Fibroblast of lung (primary cell): ENCODE results near the gene CFAP57. TPM values are rescaled to one million over a fixed set of nuclear protein-coding genes. Genes with fewer than 3 reads are reported as not detected.

ENCODE experiments used
- DNase-seq, 2 donors: peaks; one replicate each; pipeline versions ENCODE4 v3.0.0 to v3.0.0-alpha.2; 2010; ENCODE audit warnings: low read depth in 2 of 2
- H2AFZ ChIP-seq: 2 replicates; pipeline ENCODE4 v1.5.1; 2012; ENCODE audit warnings: low read length, control low read depth, inconsistent platforms
- H3K27ac ChIP-seq: 2 replicates; pipeline ENCODE4 v1.5.1; 2011; ENCODE audit warnings: low read length, control low read depth; ENCODE audit not compliant: insufficient read depth
- H3K27me3 ChIP-seq: 2 replicates; pipeline ENCODE4 v1.5.1; 2011; ENCODE audit warnings: mild to moderate bottlenecking, low read length; ENCODE audit not compliant: control insufficient read depth, insufficient read depth
- H3K36me3 ChIP-seq: 2 replicates; pipeline ENCODE4 v1.5.1; 2011; ENCODE audit warnings: low read length; ENCODE audit not compliant: control insufficient read depth, insufficient read depth
- H3K4me1 ChIP-seq: 2 replicates; pipeline ENCODE4 v1.5.1; 2011; ENCODE audit warnings: low read length; ENCODE audit not compliant: control insufficient read depth, insufficient read depth; ENCODE audit errors: extremely low read depth
- H3K4me2 ChIP-seq: 2 replicates; pipeline ENCODE4 v1.5.1; 2011; ENCODE audit warnings: low read length, control low read depth; ENCODE audit not compliant: insufficient read depth; ENCODE audit errors: extremely low read depth
- H3K4me3 ChIP-seq, 4 experiments: fragments of 200-600 bp in 1 of 4; sonication (generic) in 1 of 4; replicated peaks in 1 of 4; 2 replicates each; pipeline ENCODE4 v1.5.1; 2011 to 2016; ENCODE audit warnings: low read length in 4 of 4, low read depth in 3 of 4, mild to moderate bottlenecking in 3 of 4, control low read depth in 2 of 4, inconsistent platforms in 1 of 4, mixed read lengths in 1 of 4; ENCODE audit not compliant: insufficient read depth in 1 of 4; ENCODE audit errors: control extremely low read depth in 1 of 4
- H3K79me2 ChIP-seq: 2 replicates; pipeline ENCODE4 v1.5.1; 2012; ENCODE audit warnings: mild to moderate bottlenecking, low read length, inconsistent platforms; ENCODE audit not compliant: control insufficient read depth, insufficient read depth
- H3K9ac ChIP-seq: 2 replicates; pipeline ENCODE4 v1.5.1; 2011; ENCODE audit warnings: mild to moderate bottlenecking, low read length, control low read depth; ENCODE audit not compliant: insufficient read depth
- H3K9me3 ChIP-seq: 2 replicates; pipeline ENCODE4 v1.5.1; 2012; ENCODE audit warnings: low read depth, low read length; ENCODE audit not compliant: control insufficient read depth, insufficient read depth
- H4K20me1 ChIP-seq: 2 replicates; pipeline ENCODE4 v1.5.1; 2011; ENCODE audit warnings: low read length; ENCODE audit not compliant: control insufficient read depth, insufficient read depth; ENCODE audit errors: extremely low read depth
- EZH2 ChIP-seq: IDR thresholded peaks from 2 replicates; pipeline ENCODE4 v1.5.1; 2012; ENCODE audit warnings: low read length, control low read depth, mild to moderate bottlenecking; ENCODE audit errors: missing control alignments
- polyA plus RNA-seq, 2 donors: library from polyadenylated mRNA; depleted of rRNA in 1 of 2; stranded (reverse) in 1 of 2; unstranded in 1 of 2; fragments of >200 nt; gene quantifications; 2 replicates each; pipeline ENCODE4 v1.2.1, GENCODE V29; 2011 to 2012; ENCODE audit warnings: missing spikeins in 1 of 2
- total RNA-seq: library from RNA; depleted of rRNA; stranded (reverse); fragments of >200 nt; gene quantifications from 2 replicates; pipeline ENCODE4 v1.2.1, GENCODE V29; 2014
- TF ChIP-seq, protein P1 (sequence below), 2 donors: IDR thresholded peaks in 1 of 2; conservative IDR thresholded peaks in 1 of 2; 1 replicate in 1 of 2; 2 replicates in 1 of 2; pipeline ENCODE4 v1.5.1; 2011 to 2012; ENCODE audit warnings: low read length in 2 of 2, control low read depth in 1 of 2, inconsistent platforms in 1 of 2, low read depth in 1 of 2, mild to moderate bottlenecking in 1 of 2

The CFAP57 gene
- total and polyA plus RNA-seq, 2 donors (not counting 1 experiment from before 2014, with no cell fraction given) = 0.17 to 0.22 TPM

GRCh38 chr1:43279161-43279560, 107.0 kb downstream of the CFAP57 start:
- Histone ChIP-seq H3K4me2 (no peak overlapping the region), H3K9ac (no peak overlapping the region), H3K79me2 (no peaks in the 10 kb centered on the region), H3K4me1 (no peaks in the 10 kb centered on the region), H2AFZ (no peak overlapping the region), H4K20me1 (no peaks in the 10 kb centered on the region), H3K27me3 (no peaks in the 10 kb centered on the region), H3K36me3 (no peaks in the 10 kb centered on the region), H3K9me3 (no peaks in the 10 kb centered on the region), H3K27ac (no peak overlapping the region), H3K4me3 (no peak overlapping the region)
- DNase-seq = no peak
- TF ChIP-seq, protein P1, sequence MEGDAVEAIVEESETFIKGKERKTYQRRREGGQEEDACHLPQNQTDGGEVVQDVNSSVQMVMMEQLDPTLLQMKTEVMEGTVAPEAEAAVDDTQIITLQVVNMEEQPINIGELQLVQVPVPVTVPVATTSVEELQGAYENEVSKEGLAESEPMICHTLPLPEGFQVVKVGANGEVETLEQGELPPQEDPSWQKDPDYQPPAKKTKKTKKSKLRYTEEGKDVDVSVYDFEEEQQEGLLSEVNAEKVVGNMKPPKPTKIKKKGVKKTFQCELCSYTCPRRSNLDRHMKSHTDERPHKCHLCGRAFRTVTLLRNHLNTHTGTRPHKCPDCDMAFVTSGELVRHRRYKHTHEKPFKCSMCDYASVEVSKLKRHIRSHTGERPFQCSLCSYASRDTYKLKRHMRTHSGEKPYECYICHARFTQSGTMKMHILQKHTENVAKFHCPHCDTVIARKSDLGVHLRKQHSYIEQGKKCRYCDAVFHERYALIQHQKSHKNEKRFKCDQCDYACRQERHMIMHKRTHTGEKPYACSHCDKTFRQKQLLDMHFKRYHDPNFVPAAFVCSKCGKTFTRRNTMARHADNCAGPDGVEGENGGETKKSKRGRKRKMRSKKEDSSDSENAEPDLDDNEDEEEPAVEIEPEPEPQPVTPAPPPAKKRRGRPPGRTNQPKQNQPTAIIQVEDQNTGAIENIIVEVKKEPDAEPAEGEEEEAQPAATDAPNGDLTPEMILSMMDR (conservative IDR thresholded peaks at IDR 0.05 in 1 of 2, IDR thresholded peaks at IDR 0.05 in 1 of 2; ENCODE audit: low read depth in 1 of 2, low read length in 2 of 2) = no peak
- TF ChIP-seq EZH2 = no peak

GRCh38 chr1:43279666-43280065, 107.5 kb downstream of the CFAP57 start:
- no peak overlapping the region for H3K27ac ChIP-seq
- no peak overlapping the region for H3K9ac ChIP-seq
- H4K20me1 ChIP-seq = no peaks in the 10 kb centered on the region
- H3K36me3 ChIP-seq = no peaks in the 10 kb centered on the region
- H3K27me3 ChIP-seq = no peaks in the 10 kb centered on the region
- H2AFZ ChIP-seq = no peak overlapping the region
- DNase-seq = no peak
- H3K4me2 ChIP-seq = no peak overlapping the region
- TF ChIP-seq EZH2 = no peak
- TF ChIP-seq, protein P1 (conservative IDR thresholded peaks at IDR 0.05 in 1 of 2, IDR thresholded peaks at IDR 0.05 in 1 of 2; ENCODE audit: low read depth in 1 of 2, low read length in 2 of 2) = no peak
- no peak overlapping the region for H3K4me3 ChIP-seq
- H3K9me3 ChIP-seq = no peaks in the 10 kb centered on the region
- no peaks in the 10 kb centered on the region for H3K4me1 ChIP-seq
- no peaks in the 10 kb centered on the region for H3K79me2 ChIP-seq

DNA sequence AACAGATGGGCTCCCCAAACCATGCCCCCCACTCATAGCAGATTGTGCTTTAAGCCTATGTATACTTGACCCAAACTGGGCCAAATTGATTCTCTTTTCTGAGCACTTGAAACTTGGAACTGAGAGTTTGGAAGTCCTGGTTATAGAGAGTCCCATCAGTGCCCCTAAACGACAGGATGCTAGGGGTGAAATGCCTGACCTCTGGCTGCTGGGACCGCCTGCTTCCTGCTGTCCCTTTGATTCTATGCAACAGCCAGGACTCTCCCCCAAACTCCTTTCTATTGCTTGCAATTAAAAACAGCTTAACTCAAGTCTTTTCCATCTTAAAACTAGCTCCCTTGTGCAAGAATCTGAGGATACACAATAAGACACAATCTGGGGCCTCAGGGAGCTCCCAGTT, 108.6 kb downstream of the CFAP57 start:
- Histone ChIP-seq H3K9ac (no peak overlapping the region), H2AFZ (no peak overlapping the region), H3K4me2 (no peak overlapping the region), H3K27ac (no peak overlapping the region), H3K4me1 (no peaks in the 10 kb centered on the region), H3K9me3 (no peaks in the 10 kb centered on the region), H3K36me3 (no peaks in the 10 kb centered on the region), H3K27me3 (no peaks in the 10 kb centered on the region), H4K20me1 (no peaks in the 10 kb centered on the region), H3K4me3 (no peak overlapping the region), H3K79me2 (no peaks in the 10 kb centered on the region)
- no peak for DNase-seq
- TF ChIP-seq, protein P1 (conservative IDR thresholded peaks at IDR 0.05 in 1 of 2, IDR thresholded peaks at IDR 0.05 in 1 of 2; ENCODE audit: low read depth in 1 of 2, low read length in 2 of 2) = no peak
- no peak for TF ChIP-seq EZH2
